C4-2B (cell line): ENCODE results near the gene KANK2.

Experiments used
- H3K27ac ChIP-seq: fragments of 450-650 bp; 2 replicates; pipeline ENCODE4 v1.5.1; 2017
- ZFX ChIP-seq: fragments of 450-650 bp; IDR thresholded peaks from 2 replicates; pipeline ENCODE4 v1.6.1; 2017
- TF ChIP-seq, protein P1 (sequence below): fragments of 450-650 bp; conservative IDR thresholded peaks from 2 replicates; pipeline ENCODE4 v1.5.1; 2017; ENCODE audit warnings: mild to moderate bottlenecking

KANK2 gene

GRCh38 chr19:11239377-11240000 lies 42.1 kb upstream of the KANK2 start, which contains the start of gene ANGPTL8:
Gene ANGPTL8 (plus strand): TSS chr19:11239619. CDS start chr19:11239638, 19 bp downstream.
- H3K27ac ChIP-seq: no peak within 1 kb of the TSS
- TF ChIP-seq ZFX: no peak
- TF ChIP-seq, protein P1, sequence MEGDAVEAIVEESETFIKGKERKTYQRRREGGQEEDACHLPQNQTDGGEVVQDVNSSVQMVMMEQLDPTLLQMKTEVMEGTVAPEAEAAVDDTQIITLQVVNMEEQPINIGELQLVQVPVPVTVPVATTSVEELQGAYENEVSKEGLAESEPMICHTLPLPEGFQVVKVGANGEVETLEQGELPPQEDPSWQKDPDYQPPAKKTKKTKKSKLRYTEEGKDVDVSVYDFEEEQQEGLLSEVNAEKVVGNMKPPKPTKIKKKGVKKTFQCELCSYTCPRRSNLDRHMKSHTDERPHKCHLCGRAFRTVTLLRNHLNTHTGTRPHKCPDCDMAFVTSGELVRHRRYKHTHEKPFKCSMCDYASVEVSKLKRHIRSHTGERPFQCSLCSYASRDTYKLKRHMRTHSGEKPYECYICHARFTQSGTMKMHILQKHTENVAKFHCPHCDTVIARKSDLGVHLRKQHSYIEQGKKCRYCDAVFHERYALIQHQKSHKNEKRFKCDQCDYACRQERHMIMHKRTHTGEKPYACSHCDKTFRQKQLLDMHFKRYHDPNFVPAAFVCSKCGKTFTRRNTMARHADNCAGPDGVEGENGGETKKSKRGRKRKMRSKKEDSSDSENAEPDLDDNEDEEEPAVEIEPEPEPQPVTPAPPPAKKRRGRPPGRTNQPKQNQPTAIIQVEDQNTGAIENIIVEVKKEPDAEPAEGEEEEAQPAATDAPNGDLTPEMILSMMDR: no peak

DNA sequence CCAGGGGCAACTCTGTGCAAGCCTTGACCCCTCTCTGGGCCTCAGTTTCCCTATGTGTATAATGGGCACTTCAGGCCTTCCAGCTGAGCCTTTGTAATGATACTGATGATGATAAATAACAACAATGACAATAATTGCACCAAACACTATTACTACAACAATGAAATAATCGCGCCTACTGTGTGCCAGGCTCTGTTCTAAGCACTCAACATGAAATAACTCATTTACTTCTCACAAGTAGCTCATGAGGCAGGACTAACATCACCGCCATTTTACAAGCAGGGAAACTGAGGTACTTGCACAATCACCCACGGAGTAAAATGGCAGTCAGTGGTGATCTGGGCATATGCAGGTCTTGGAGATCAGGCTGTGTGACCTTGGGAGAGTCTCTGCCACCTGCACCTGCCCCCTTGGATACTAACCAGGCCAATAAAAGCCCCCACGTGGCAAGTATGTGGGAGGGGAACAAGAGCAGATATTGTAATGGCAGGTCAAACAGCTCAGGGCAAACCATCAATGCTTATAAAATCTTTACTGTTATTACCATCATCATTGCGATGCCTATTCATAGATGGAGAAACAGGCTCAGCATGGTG lies 41.5 kb upstream of the KANK2 start:
- H3K27ac ChIP-seq: no peak overlapping the region
- TF ChIP-seq ZFX: no peak
- TF ChIP-seq, protein P1: no peak

GRCh38 chr19:11238041-11238440 lies 40.7 kb upstream of the KANK2 start:
- TF ChIP-seq ZFX: no peak
- TF ChIP-seq, protein P1: no peak
- no peak overlapping the region for H3K27ac ChIP-seq

GRCh38 chr19:11237321-11237720 lies 40.0 kb upstream of the KANK2 start:
- TF ChIP-seq, protein P1: no peak
- TF ChIP-seq ZFX: no peak
- H3K27ac ChIP-seq: no peak overlapping the region

DNA sequence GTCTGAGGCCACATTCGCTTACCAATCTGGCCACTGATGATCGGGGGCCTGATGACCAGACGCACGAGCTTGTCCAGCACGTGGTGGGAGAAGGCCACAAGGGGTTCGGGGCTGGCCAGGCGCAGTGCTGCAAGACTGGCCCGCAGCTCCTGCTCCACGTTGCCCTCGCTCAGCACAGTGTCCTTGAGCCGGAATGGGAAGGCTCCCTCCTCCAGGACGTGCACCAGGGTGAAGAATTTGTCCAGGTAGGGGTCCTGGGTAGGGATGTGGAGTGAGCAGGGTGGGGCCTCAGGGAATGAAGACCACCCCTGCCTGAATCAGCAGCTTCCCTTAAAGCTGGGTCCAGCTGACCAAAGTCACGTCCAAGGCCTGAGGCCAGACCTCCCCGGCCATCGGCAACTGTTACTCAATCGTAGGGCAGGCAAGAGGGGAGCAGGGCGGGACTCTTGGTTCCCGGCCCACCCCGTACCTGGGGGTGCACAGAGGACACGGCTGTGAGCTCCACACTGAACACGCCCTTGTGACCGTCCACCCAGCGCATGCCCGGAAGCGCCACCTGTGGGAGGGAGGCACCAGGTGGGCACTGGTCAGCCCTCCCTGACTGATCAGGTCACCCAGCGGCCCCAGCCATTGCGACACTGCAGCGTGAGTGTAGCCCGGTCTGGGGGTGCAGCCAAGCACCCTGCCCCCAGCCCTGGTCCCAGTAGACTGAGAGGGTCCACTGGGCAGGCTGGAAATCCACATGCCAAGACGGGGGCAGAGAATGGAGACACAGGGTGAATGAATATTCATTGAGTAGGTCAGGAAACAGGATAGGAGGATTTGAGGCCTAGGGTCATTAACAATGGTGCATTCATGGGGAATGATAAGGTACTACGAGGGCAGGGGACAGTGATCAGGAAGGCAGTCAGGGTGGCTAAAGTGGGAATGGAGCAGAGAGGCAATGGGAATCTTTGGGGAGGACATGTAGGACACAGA lies 39.3 kb upstream of the KANK2 start:
- TF ChIP-seq, protein P1: no peak
- TF ChIP-seq ZFX: no peak
- no peak overlapping the region for H3K27ac ChIP-seq

- H3K27ac ChIP-seq: no peak overlapping the region
- TF ChIP-seq, protein P1: no peak
- TF ChIP-seq ZFX: no peak
These were observed 37.2 kb upstream of the KANK2 start for GRCh38 chr19:11234486-11235075.
